SK-N-SH (cell line): Measurements from ENCODE around the gene PLEKHG2.

ENCODE experiments used
- CHD2 ChIP-seq: fragments of 150-350 bp; IDR thresholded peaks from 2 replicates; pipeline ENCODE4 v1.6.1; 2018; ENCODE audit warnings: low read length; ENCODE audit not compliant: partially characterized antibody
- CTCF ChIP-seq: fragments of 200-600 bp; sonication (generic); IDR thresholded peaks from 2 replicates; pipeline ENCODE4 v1.6.1; 2017; ENCODE audit warnings: antibody characterized with exemption, mild to moderate bottlenecking, moderate library complexity
- EP300 ChIP-seq, 2 experiments: IDR thresholded peaks; 2 replicates each; pipeline versions ENCODE4 v1.4.0 to v1.6.1; 2012; ENCODE audit warnings: borderline replicate concordance in 1 of 2, low read depth in 1 of 2, low read length in 1 of 2
- FOXM1 ChIP-seq: IDR thresholded peaks from 2 replicates; pipeline ENCODE4 v1.4.0; 2012; ENCODE audit warnings: low read depth, mild to moderate bottlenecking
- IRF3 ChIP-seq: fragments of 150-350 bp; IDR thresholded peaks from 2 replicates; pipeline ENCODE4 v1.6.1; 2016; ENCODE audit warnings: mild to moderate bottlenecking, low read depth, low read length
- NFIC ChIP-seq: IDR thresholded peaks from 2 replicates; pipeline ENCODE4 v1.4.0; 2012; ENCODE audit warnings: borderline replicate concordance
- NRF1 ChIP-seq: IDR thresholded peaks from 2 replicates; pipeline ENCODE4 v1.6.1; 2012; ENCODE audit warnings: low read depth, mild to moderate bottlenecking, low read length
- RCOR1 ChIP-seq: fragments of 150-350 bp; IDR thresholded peaks from 2 replicates; pipeline ENCODE4 v1.6.1; 2017; ENCODE audit warnings: antibody characterized with exemption, low read length
- SIN3A ChIP-seq: IDR thresholded peaks from 2 replicates; pipeline ENCODE4 v1.6.1; 2012; ENCODE audit warnings: low read depth, mild to moderate bottlenecking, low read length, moderate library complexity, borderline replicate concordance
- TAF1 ChIP-seq: IDR thresholded peaks from 2 replicates; pipeline ENCODE4 v1.6.1; 2012; ENCODE audit warnings: low read depth, mild to moderate bottlenecking, low read length, moderate library complexity, borderline replicate concordance

- TF ChIP-seq IRF3: no peak
- TF ChIP-seq NFIC: no peak
- TF ChIP-seq CTCF: peak; percentile 91
- TF ChIP-seq RCOR1: no peak
- no peak for TF ChIP-seq FOXM1
- TF ChIP-seq CHD2: no peak
- peak; percentile 54; the same call in 1 of the 2 replicates for TF ChIP-seq SIN3A
- peak; percentile 15; the same call in 1 of the 2 replicates for TF ChIP-seq NRF1
- TF ChIP-seq EP300 (IDR thresholded peaks at IDR 0.05; ENCODE audit: borderline replicate concordance in 1 of 2, low read depth in 1 of 2, low read length in 1 of 2): no peak
- TF ChIP-seq TAF1: no peak
Observed at GRCh38 chr19:39397360-39398296, 14.8 kb upstream of the PLEKHG2 start.
